Measurements from ENCODE around the gene DCTPP1. TPM values are rescaled to one million over a fixed set of nuclear protein-coding genes. Genes with fewer than 3 reads are reported as not detected.

DCTPP1 gene
- total RNA-seq, 2 donors from 2014 or later = 80.9 to 153 TPM

- intact Hi-C loops (cut with DNase I) = loop anchor here (10.0 kb wide), 1 partner anchor 315 kb away; the partner anchor contains the start of genes TBX6 and YPEL3
- Histone ChIP-seq H3K4me1 (no peaks in the 10 kb centered on the region), H3K36me3 (no peaks in the 10 kb centered on the region), H3K9me3 (no peaks in the 10 kb centered on the region), H3K9ac (ENCODE audit: low read depth in 2 of 2, low read length in 2 of 2) (peak overlapping the region in 1 of 2 donors; percentile 63), H3K27ac (peak overlapping the region; percentile 25), H3K4me3 (no peak overlapping the region), H3K27me3 (no peaks in the 10 kb centered on the region)
- peak; percentile 98 for DNase-seq
- TF ChIP-seq CTCF (IDR thresholded peaks at IDR 0.05) = peak; percentile 93
Observed at GRCh38 chr16:30409125-30410060, 20.4 kb downstream of the DCTPP1 start.

- Histone ChIP-seq H3K9me3 (no peaks in the 10 kb centered on the region), H3K4me1 (no peaks in the 10 kb centered on the region), H3K27me3 (no peaks in the 10 kb centered on the region), H3K9ac (ENCODE audit: low read depth in 2 of 2, low read length in 2 of 2) (peak overlapping the region; percentile 75 to 89), H3K36me3 (no peaks in the 10 kb centered on the region), H3K4me3 (peak overlapping the region; percentile 62), H3K27ac (peak overlapping the region; percentile 70)
- intact Hi-C loops (cut with DNase I) = no loop called here
- no peak for DNase-seq
- TF ChIP-seq CTCF (IDR thresholded peaks at IDR 0.05) = no peak
Observed at GRCh38 chr16:30407804-30408534, 21.9 kb downstream of the DCTPP1 start.

- H3K27me3 ChIP-seq = no peaks in the 10 kb centered on the region
- intact Hi-C loops (cut with DNase I) = no loop called here
- peak within 1 kb of the TSS; percentile 62 for H3K4me3 ChIP-seq
- no peaks in the 10 kb centered on the region for H3K9me3 ChIP-seq
- no peaks in the 10 kb centered on the region for H3K36me3 ChIP-seq
- H3K9ac ChIP-seq (ENCODE audit: low read depth in 2 of 2, low read length in 2 of 2) = peak within 1 kb of the TSS; percentile 75 to 89
- H3K4me1 ChIP-seq = no peaks in the 10 kb centered on the region
- TF ChIP-seq CTCF (IDR thresholded peaks at IDR 0.05) = no peak
- H3K27ac ChIP-seq = peak within 1 kb of the TSS; percentile 70
- peak; percentile 97 for DNase-seq
Observed at GRCh38 chr16:30407102-30407803, 22.6 kb downstream of the DCTPP1 start, which contains the start of gene ZNF771. TSS of gene ZNF771 (plus strand) at chr16:30407606. CDS start at chr16:30408054, 448 bp downstream.

GRCh38 chr16:30406795-30407101 is 23.1 kb downstream of the DCTPP1 start:
- H3K27me3 ChIP-seq = no peaks in the 10 kb centered on the region
- peak overlapping the region; percentile 70 for H3K27ac ChIP-seq
- H3K9ac ChIP-seq (ENCODE audit: low read depth in 2 of 2, low read length in 2 of 2) = peak overlapping the region; percentile 61 to 89
- DNase-seq = no peak
- no peak for TF ChIP-seq CTCF (IDR thresholded peaks at IDR 0.05)
- no peaks in the 10 kb centered on the region for H3K36me3 ChIP-seq
- H3K4me1 ChIP-seq = no peaks in the 10 kb centered on the region
- no peaks in the 10 kb centered on the region for H3K9me3 ChIP-seq
- intact Hi-C loops (cut with DNase I) = no loop called here
- H3K4me3 ChIP-seq = peak overlapping the region; percentile 62

- Histone ChIP-seq H3K9ac (ENCODE audit: low read depth in 2 of 2, low read length in 2 of 2) (no peak overlapping the region), H3K4me1 (peaks cover 4% of the 10 kb centered on the region), H3K4me3 (no peak overlapping the region), H3K9me3 (no peaks in the 10 kb centered on the region), H3K27ac (no peak overlapping the region), H3K27me3 (no peaks in the 10 kb centered on the region), H3K36me3 (no peaks in the 10 kb centered on the region)
- no peak for DNase-seq
- intact Hi-C loops (cut with DNase I) = no loop called here
- no peak for TF ChIP-seq CTCF (IDR thresholded peaks at IDR 0.05)
Observed at GRCh38 chr16:30401768-30402425, 27.9 kb downstream of the DCTPP1 start.

Measured in colonic mucosa (tissue), 4 donors.